Gastroesophageal sphincter (tissue), 4 donors: ENCODE results near the gene C12orf42. TPM values are rescaled to one million over a fixed set of nuclear protein-coding genes. Genes with fewer than 3 reads are reported as not detected.

ENCODE experiments used
- ATAC-seq: fragments of 150-250 bp; one replicate; pipeline ENCODE4 v1.9.1; 2016; ENCODE audit warnings: mild to moderate bottlenecking, moderate library complexity
- H3K27ac ChIP-seq, 4 donors: fragments of 200-600 bp; sonication (generic) in 3 of 4; 1 replicate in 3 of 4; 2 replicates in 1 of 4; pipeline ENCODE4 v1.5.1; 2016 to 2019
- H3K27me3 ChIP-seq: fragments of 200-600 bp; sonication (generic); one replicate; pipeline ENCODE4 v1.5.1; 2019
- H3K36me3 ChIP-seq, 2 donors: fragments of 200-600 bp; sonication (generic); one replicate each; pipeline ENCODE4 v1.5.1; 2019; ENCODE audit warnings: control low read depth in 1 of 2
- H3K4me1 ChIP-seq, 3 donors: fragments of 200-600 bp; sonication (generic); 1 replicate in 2 of 3; 2 replicates in 1 of 3; pipeline ENCODE4 v1.5.1; 2016 to 2019; ENCODE audit warnings: control low read depth in 2 of 3
- H3K4me3 ChIP-seq, 2 donors: fragments of 200-600 bp; sonication (generic); one replicate each; pipeline ENCODE4 v1.5.1; 2019; ENCODE audit warnings: mild to moderate bottlenecking in 1 of 2, moderate library complexity in 1 of 2
- H3K9me3 ChIP-seq, 3 donors: fragments of 200-600 bp; sonication (generic); one replicate each; pipeline ENCODE4 v1.5.1; 2017 to 2019; ENCODE audit warnings: control low read depth in 2 of 3
- EP300 ChIP-seq: sonication (generic); formaldehyde crosslinking; IDR thresholded peaks from one replicate; pipeline ENCODE4 v1.6.1; 2017; ENCODE audit warnings: antibody characterized with exemption, mild to moderate bottlenecking
- POLR2A ChIP-seq, 2 donors: fragments of 450-650 bp; IDR thresholded peaks; one replicate each; pipeline ENCODE4 v1.6.1; 2017; ENCODE audit warnings: antibody characterized with exemption in 2 of 2, mild to moderate bottlenecking in 2 of 2, moderate library complexity in 1 of 2
- POLR2AphosphoS5 ChIP-seq: sonication (generic); formaldehyde crosslinking; IDR thresholded peaks from one replicate; pipeline ENCODE4 v1.6.1; 2017; ENCODE audit warnings: antibody characterized with exemption
- WGBS, 2 donors: methylation state at CpG; one replicate each; pipeline ENCODE4 v1.1.5; 2018; ENCODE audit warnings: low coverage in 1 of 2; 5-methylcytosine and 5-hydroxymethylcytosine counted together
- total RNA-seq, 4 donors: library from RNA; depleted of rRNA; stranded (reverse); fragments of >200 nt; gene quantifications; one replicate each; pipeline ENCODE4 v1.1.0, GENCODE V29; 2016
- TF ChIP-seq, protein P1 (sequence below), 4 experiments: fragments of 200-600 bp in 2 of 4; fragments of 450-650 bp in 2 of 4; sonication (generic) in 1 of 4; IDR thresholded peaks; one replicate each; pipeline ENCODE4 v1.5.1; 2017 to 2019; ENCODE audit warnings: antibody characterized with exemption in 4 of 4, mild to moderate bottlenecking in 2 of 4, moderate library complexity in 2 of 4

C12orf42 gene
- total RNA-seq, 4 donors from 2014 or later = not detected

DNA sequence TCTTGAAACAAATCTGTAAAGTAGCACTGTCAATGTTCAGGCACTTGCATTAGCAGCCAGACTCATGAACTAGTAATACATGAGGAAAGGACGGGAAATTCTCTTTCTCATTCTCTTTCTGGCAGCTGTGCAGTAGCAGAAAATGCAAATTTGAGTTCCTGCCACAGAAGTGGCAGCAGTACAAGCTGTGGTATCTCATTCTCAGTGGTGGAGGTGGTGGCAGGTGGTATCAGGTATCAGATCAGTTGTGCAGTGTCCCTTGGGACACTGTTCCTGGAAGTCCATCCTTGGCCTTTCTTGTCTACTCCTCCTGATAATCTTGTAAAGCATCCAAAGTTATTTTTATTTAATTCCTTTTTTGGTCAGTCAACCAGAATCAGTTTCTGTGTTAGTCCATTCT is 103.0 kb downstream of the C12orf42 start:
- Histone ChIP-seq H3K4me1 (no peaks in the 10 kb centered on the region), H3K9me3 (peaks cover 0 to 10% (median 0%) of the 10 kb centered on the region in 3 donors), H3K36me3 (no peaks in the 10 kb centered on the region), H3K27ac (no peak overlapping the region), H3K27me3 (no peaks in the 10 kb centered on the region), H3K4me3 (no peak overlapping the region)
- 50 to 67% methylated on average over 1 of the region's 1 CpG for WGBS, 2 donors
- ATAC-seq = no peak
- TF ChIP-seq EP300 (no peak), POLR2A (IDR thresholded peaks at IDR 0.05) (no peak), POLR2AphosphoS5 (no peak)
- TF ChIP-seq, protein P1, sequence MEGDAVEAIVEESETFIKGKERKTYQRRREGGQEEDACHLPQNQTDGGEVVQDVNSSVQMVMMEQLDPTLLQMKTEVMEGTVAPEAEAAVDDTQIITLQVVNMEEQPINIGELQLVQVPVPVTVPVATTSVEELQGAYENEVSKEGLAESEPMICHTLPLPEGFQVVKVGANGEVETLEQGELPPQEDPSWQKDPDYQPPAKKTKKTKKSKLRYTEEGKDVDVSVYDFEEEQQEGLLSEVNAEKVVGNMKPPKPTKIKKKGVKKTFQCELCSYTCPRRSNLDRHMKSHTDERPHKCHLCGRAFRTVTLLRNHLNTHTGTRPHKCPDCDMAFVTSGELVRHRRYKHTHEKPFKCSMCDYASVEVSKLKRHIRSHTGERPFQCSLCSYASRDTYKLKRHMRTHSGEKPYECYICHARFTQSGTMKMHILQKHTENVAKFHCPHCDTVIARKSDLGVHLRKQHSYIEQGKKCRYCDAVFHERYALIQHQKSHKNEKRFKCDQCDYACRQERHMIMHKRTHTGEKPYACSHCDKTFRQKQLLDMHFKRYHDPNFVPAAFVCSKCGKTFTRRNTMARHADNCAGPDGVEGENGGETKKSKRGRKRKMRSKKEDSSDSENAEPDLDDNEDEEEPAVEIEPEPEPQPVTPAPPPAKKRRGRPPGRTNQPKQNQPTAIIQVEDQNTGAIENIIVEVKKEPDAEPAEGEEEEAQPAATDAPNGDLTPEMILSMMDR (IDR thresholded peaks at IDR 0.05) = no peak

GRCh38 chr12:103391103-103391502 is 104.7 kb downstream of the C12orf42 start:
- Histone ChIP-seq H3K9me3 (peaks cover 0 to 10% (median 0%) of the 10 kb centered on the region in 3 donors), H3K27me3 (no peaks in the 10 kb centered on the region), H3K36me3 (no peaks in the 10 kb centered on the region), H3K27ac (no peak overlapping the region), H3K4me1 (no peaks in the 10 kb centered on the region), H3K4me3 (no peak overlapping the region)
- WGBS, 2 donors = 85 to 89% methylated on average over 4 of the region's 4 CpGs
- TF ChIP-seq POLR2AphosphoS5 (no peak), EP300 (no peak), POLR2A (IDR thresholded peaks at IDR 0.05) (no peak)
- TF ChIP-seq, protein P1 (IDR thresholded peaks at IDR 0.05) = no peak
- no peak for ATAC-seq

GRCh38 chr12:103387385-103387784 is 108.4 kb downstream of the C12orf42 start:
- Histone ChIP-seq H3K27me3 (no peaks in the 10 kb centered on the region), H3K27ac (no peak overlapping the region), H3K4me3 (no peak overlapping the region), H3K36me3 (no peaks in the 10 kb centered on the region), H3K9me3 (peaks cover 0 to 6% (median 0%) of the 10 kb centered on the region in 3 donors), H3K4me1 (no peaks in the 10 kb centered on the region)
- ATAC-seq = no peak
- 78 to 88% methylated on average over 4 to 7 of the region's 7 CpGs for WGBS, 2 donors
- no peak for TF ChIP-seq POLR2AphosphoS5
- TF ChIP-seq POLR2A (IDR thresholded peaks at IDR 0.05) = no peak
- TF ChIP-seq, protein P1 (IDR thresholded peaks at IDR 0.05) = no peak
- TF ChIP-seq EP300 = no peak

DNA sequence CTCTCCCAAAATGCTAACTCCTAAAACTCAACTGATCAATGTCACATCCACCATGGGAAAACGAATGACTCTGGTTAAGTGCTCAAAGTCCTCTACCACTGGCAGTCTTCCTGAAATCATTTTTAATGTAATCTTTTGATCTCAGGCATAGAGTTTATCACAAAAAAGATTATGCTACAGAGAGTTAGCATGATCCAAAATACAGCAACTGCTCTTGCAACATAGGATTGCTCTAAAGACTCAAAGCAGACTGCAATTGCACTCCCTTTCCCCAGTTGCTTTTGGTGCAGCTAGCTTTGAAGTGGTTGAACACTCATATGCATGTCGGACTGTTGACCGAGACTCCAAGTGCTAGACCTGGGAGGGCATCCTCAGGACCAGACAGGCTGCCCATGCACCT is 109.3 kb downstream of the C12orf42 start:
- ATAC-seq = no peak
- TF ChIP-seq EP300 = no peak
- TF ChIP-seq POLR2A (IDR thresholded peaks at IDR 0.05) = no peak
- TF ChIP-seq POLR2AphosphoS5 = no peak
- TF ChIP-seq, protein P1 (IDR thresholded peaks at IDR 0.05) = no peak
- H3K36me3 ChIP-seq = no peaks in the 10 kb centered on the region
- H3K4me1 ChIP-seq = no peaks in the 10 kb centered on the region
- no peak overlapping the region for H3K27ac ChIP-seq
- 50 to 80% methylated on average over 1 of the region's 3 CpGs for WGBS, 2 donors
- H3K4me3 ChIP-seq = no peak overlapping the region
- no peaks in the 10 kb centered on the region for H3K27me3 ChIP-seq
- H3K9me3 ChIP-seq = no peaks in the 10 kb centered on the region

DNA sequence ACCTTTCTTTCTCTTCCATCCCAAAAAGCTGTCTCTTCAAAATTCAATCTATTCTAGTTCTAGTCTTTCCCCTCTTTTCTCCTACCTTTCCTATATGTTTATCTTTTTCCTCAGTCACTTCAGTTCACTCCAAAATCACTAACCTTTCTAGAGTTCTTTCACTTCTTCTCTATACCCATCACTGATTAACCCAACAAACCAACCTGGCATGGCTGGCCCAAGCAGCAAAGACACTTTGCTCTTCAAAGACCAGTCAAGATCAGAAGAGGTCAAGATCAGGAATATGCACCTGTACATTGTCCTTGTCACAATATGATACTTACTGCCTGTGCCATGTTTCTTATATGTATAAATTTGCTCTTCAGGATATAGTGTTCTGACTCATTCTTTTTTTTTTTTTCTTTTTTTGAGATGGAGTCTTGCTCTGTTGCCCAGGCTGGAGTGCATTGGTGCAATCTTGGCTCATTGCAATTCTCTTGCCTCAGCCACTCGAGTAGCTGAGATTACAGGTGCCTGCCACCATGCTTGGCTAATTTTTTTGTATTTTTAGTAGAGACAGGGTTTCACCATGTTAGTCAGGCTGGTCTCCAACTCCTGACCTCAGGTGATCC is 112.9 kb downstream of the C12orf42 start:
- 25% methylated on average over 1 of the region's 1 CpG; no CpG with 5 or more reads in 1 of the 2 donors for WGBS, 2 donors
- Histone ChIP-seq H3K36me3 (no peaks in the 10 kb centered on the region), H3K9me3 (no peaks in the 10 kb centered on the region), H3K4me1 (no peaks in the 10 kb centered on the region), H3K27ac (no peak overlapping the region), H3K27me3 (no peaks in the 10 kb centered on the region), H3K4me3 (no peak overlapping the region)
- no peak for ATAC-seq
- TF ChIP-seq, protein P1 (IDR thresholded peaks at IDR 0.05) = no peak
- TF ChIP-seq POLR2AphosphoS5 (no peak), POLR2A (IDR thresholded peaks at IDR 0.05) (no peak), EP300 (no peak)
